Gastroesophageal sphincter (tissue), 3 donors: ENCODE results near the gene LMAN2.

Experiments
- CTCF ChIP-seq, 4 experiments: fragments of 200-600 bp in 2 of 4; fragments of 450-650 bp in 2 of 4; sonication (generic) in 1 of 4; IDR thresholded peaks; one replicate each; pipeline ENCODE4 v1.5.1; 2017 to 2019; ENCODE audit warnings: antibody characterized with exemption in 4 of 4, mild to moderate bottlenecking in 2 of 4, moderate library complexity in 2 of 4
- EP300 ChIP-seq: sonication (generic); formaldehyde crosslinking; IDR thresholded peaks from one replicate; pipeline ENCODE4 v1.6.1; 2017; ENCODE audit warnings: antibody characterized with exemption, mild to moderate bottlenecking
- POLR2A ChIP-seq, 2 donors: fragments of 450-650 bp; IDR thresholded peaks; one replicate each; pipeline ENCODE4 v1.6.1; 2017; ENCODE audit warnings: antibody characterized with exemption in 2 of 2, mild to moderate bottlenecking in 2 of 2, moderate library complexity in 1 of 2
- POLR2AphosphoS5 ChIP-seq: sonication (generic); formaldehyde crosslinking; IDR thresholded peaks from one replicate; pipeline ENCODE4 v1.6.1; 2017; ENCODE audit warnings: antibody characterized with exemption

- TF ChIP-seq POLR2A (IDR thresholded peaks at IDR 0.05) (no peak), CTCF (IDR thresholded peaks at IDR 0.05) (no peak), POLR2AphosphoS5 (no peak), EP300 (no peak)
Measured at GRCh38 chr5:177359451-177359851, 8.0 kb upstream of the LMAN2 start.
